HFF-Myc (cell line): ENCODE results near the gene ZC3HAV1L.

ENCODE experiments used
- DNase-seq: peaks from one replicate; pipeline ENCODE4 v3.0.0-alpha.2; 2011; ENCODE audit warnings: low read depth; ENCODE audit errors: extremely low read depth
- H3K4me3 ChIP-seq: replicated peaks from 2 replicates; pipeline ENCODE4 v1.5.1; 2011; ENCODE audit warnings: low read depth, mild to moderate bottlenecking, control low read depth, low read length
- CTCF ChIP-seq: IDR thresholded peaks from 2 replicates; pipeline ENCODE4 v1.5.1; 2012; ENCODE audit warnings: mild to moderate bottlenecking, low read depth, low read length, control low read depth; ENCODE audit errors: missing control alignments

Gene ZC3HAV1L

DNA sequence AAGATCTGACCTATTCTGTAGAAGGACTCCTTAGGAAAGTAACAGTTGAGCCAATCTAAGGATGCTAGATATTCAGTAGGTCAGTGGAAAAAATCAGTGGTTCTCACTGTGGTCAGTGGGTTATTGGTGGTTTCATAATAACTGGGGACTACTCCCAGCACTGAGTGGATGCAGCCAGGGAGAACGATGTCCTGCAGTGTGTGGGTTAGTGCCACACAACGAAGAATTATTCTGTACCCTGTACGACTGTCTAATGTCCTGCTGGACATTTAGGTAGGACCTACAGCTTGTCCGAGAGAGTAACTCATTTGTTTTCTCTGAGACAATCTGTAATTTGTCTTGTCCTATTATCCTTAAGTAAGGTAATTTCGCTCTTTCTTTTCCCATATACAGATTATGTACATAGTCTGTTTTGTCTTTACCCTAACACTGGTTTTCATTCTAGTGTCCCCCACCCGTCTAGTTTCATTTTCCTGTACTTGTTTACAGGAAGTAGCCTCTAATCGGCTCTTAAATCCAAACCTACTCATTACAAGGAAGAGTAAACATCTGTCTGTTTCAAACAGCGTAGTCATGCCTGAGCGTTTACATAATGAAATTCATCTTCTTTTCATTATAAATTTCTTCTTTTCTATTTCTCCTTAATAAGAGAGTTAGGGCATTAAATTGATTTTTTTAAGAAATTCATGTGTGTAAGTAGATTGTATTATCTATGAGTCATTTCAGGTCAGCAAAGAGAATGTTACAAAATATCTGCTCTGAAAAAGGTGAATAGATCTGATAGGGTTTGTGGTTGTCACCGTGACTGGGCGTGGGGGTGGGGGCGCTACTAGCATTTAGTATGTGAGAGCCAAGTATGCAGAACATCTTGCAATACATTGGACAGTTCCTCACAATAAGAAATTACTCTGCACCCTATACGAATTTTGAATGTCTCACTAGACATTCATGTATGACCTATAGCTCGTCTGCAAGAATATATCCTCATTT lies 8.3 kb upstream of the ZC3HAV1L start:
- TF ChIP-seq CTCF = no peak
- no peak for DNase-seq
- no peak overlapping the region for H3K4me3 ChIP-seq

- no peak for DNase-seq
- TF ChIP-seq CTCF = no peak
- H3K4me3 ChIP-seq = no peak overlapping the region
Observed at GRCh38 chr7:139041378-139042085, 5.7 kb upstream of the ZC3HAV1L start.

- DNase-seq = no peak
- no peak overlapping the region for H3K4me3 ChIP-seq
- TF ChIP-seq CTCF = no peak
Observed at GRCh38 chr7:139038691-139039090, 2.8 kb upstream of the ZC3HAV1L start.

GRCh38 chr7:139036901-139037300 lies 1.1 kb upstream of the ZC3HAV1L start:
- no peak for TF ChIP-seq CTCF
- H3K4me3 ChIP-seq = no peak overlapping the region
- no peak for DNase-seq

DNA sequence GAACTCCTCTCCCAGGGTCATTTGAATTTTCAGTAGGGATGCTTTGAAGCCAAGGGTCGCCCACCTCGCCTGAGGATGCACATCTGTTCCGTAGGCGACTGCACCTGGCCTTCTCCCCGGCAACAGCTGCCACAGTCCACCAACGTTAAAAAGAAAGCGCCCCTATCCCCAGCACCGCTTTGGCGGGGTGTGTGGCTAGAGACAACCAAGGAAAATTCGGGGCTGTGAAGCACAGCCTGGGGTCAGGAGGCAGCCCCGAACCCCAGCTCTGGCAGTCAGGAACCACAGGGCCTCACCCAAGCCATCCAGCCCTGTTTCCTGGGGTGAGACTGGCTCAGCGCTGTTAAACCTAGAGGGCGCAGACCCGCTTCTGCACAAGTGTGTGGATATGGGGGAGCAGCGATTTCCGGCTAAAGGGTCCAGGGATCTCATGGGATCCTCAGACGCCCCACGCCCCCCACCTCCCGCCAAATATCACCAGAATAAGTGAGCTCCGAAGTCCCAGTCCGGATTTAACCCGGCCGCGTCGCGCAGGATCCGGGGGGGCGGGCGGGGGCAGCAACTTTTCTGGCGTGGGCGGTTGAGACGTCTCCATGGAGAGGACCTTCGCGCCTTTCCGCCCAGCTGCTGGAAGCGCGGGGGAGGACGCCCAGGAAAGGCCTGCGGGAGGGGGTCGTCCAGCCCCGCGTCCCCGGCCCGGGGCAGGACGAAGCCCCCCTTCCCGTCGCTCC lies 822 bp downstream of the ZC3HAV1L start:
- H3K4me3 ChIP-seq = peak overlapping the region; percentile 69
- TF ChIP-seq CTCF = no peak
- DNase-seq = no peak

DNA sequence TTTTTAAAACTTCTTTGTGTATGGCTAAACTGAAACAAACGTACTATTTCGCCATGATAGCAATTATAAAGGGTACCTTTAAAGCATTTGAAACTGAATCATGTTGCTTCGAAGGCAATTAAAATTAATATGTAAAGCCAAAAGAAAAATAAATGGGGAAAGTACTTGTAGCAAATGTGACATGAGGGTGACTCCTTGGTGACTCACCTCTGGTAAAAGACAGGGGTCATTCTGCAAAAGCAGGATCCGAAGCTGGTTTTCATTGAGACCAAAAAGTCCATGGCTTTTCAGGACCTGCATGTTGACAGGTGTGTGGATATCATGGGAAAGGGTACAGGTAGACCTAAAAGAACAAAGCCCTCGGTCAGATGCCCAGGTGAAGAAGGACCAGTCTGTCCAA lies 1.5 kb downstream of the ZC3HAV1L start:
- peak overlapping the region; percentile 69 for H3K4me3 ChIP-seq
- no peak for DNase-seq
- no peak for TF ChIP-seq CTCF
